ENCODE data around the gene UNC5A. TPM values are rescaled to one million over a fixed set of nuclear protein-coding genes. Genes with fewer than 3 reads are reported as not detected.

Gene UNC5A
- total RNA-seq, 1 donor from 2014 or later: not detected

DNA sequence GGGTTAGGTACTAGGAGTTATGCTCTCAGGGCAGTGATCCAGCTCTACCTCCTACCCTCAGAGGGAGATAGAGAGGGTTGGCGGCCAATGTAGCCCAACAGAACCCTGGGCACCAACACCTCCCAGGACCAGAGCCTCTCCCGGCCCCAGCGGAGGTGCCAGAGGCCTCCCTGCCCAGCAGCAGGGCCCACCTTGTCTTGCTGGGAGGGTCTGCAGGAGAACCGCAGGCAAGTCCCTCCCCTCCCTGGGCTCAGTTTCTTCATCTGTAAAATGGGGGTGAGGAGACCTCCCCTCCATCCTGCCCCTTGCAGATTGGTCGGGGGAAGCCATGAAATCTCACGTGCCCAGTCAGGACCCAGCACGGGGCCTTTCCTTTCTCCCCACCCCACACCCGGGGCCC is 54.4 kb downstream of the UNC5A start:
- no peak for DNase-seq (ENCODE audit: extremely low spot score, unreplicated experiment)
- Mint-ChIP-seq H3K27me3 (ENCODE audit: unreplicated experiment) (peaks cover 42% of the 10 kb centered on the region), H3K4me1 (ENCODE audit: unreplicated experiment) (no peaks in the 10 kb centered on the region), H3K27ac (ENCODE audit: unreplicated experiment) (no peak overlapping the region), H3K4me3 (ENCODE audit: unreplicated experiment) (no peak overlapping the region), H3K9me3 (ENCODE audit: unreplicated experiment) (no peaks in the 10 kb centered on the region), H3K36me3 (ENCODE audit: unreplicated experiment) (no peaks in the 10 kb centered on the region)
- TF ChIP-seq, protein P1, sequence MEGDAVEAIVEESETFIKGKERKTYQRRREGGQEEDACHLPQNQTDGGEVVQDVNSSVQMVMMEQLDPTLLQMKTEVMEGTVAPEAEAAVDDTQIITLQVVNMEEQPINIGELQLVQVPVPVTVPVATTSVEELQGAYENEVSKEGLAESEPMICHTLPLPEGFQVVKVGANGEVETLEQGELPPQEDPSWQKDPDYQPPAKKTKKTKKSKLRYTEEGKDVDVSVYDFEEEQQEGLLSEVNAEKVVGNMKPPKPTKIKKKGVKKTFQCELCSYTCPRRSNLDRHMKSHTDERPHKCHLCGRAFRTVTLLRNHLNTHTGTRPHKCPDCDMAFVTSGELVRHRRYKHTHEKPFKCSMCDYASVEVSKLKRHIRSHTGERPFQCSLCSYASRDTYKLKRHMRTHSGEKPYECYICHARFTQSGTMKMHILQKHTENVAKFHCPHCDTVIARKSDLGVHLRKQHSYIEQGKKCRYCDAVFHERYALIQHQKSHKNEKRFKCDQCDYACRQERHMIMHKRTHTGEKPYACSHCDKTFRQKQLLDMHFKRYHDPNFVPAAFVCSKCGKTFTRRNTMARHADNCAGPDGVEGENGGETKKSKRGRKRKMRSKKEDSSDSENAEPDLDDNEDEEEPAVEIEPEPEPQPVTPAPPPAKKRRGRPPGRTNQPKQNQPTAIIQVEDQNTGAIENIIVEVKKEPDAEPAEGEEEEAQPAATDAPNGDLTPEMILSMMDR (IDR thresholded peaks at IDR 0.05): no peak

DNA sequence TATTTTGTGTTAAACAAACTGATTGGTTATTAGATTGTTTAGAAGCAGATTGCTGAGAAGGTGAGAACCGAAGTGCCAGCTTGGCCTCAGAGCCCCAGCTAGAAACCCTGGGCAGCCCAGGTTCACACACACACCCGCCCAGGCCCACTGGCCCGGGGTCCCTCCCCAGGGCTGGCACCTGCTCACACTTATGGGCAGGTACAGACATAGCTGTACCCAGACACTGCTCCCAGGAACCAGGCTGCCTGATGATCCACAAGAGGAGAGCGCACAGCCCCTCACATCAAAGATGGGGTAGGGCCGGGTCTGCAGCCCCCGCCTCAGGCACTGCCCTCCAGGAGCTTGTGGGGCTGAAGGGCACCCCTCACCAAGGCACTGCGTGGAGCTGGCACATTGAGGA is 55.6 kb downstream of the UNC5A start:
- peaks cover 42% of the 10 kb centered on the region for H3K27me3 Mint-ChIP-seq (ENCODE audit: unreplicated experiment)
- no peaks in the 10 kb centered on the region for H3K4me1 Mint-ChIP-seq (ENCODE audit: unreplicated experiment)
- H3K27ac Mint-ChIP-seq (ENCODE audit: unreplicated experiment): no peak overlapping the region
- H3K36me3 Mint-ChIP-seq (ENCODE audit: unreplicated experiment): no peaks in the 10 kb centered on the region
- no peak for DNase-seq (ENCODE audit: extremely low spot score, unreplicated experiment)
- no peaks in the 10 kb centered on the region for H3K9me3 Mint-ChIP-seq (ENCODE audit: unreplicated experiment)
- TF ChIP-seq, protein P1 (IDR thresholded peaks at IDR 0.05): no peak
- no peak overlapping the region for H3K4me3 Mint-ChIP-seq (ENCODE audit: unreplicated experiment)

DNA sequence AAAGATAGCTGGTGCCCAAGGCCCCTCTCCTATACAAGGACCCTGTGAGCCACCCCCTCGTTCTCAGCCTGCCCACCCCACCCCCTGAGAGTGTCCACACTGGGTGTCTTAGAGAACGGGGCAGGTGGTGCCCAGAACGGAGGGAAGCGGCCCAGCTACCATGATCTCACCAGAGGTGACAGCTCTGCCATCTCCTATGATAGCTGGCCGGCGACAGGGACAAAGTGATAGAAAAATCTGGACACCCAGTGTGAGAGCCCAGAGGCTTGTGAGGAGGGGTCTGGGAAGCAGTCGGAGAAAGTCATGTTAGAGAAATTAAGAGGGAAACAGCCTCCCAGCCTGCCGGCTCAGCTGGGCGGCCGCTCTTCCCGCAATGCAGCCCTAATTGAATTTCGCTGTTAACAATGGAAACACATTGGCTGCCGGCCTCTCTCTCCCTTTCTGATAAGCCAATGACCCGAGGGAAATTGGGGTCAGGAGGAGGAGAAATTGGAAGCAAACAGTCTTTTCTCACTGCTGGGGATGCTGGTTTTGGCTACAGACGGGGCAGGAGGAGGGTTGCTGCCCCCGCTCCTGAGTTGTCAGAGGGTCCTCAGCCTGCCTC is 56.5 kb downstream of the UNC5A start:
- no peaks in the 10 kb centered on the region for H3K4me1 Mint-ChIP-seq (ENCODE audit: unreplicated experiment)
- H3K9me3 Mint-ChIP-seq (ENCODE audit: unreplicated experiment): no peaks in the 10 kb centered on the region
- no peak overlapping the region for H3K27ac Mint-ChIP-seq (ENCODE audit: unreplicated experiment)
- H3K36me3 Mint-ChIP-seq (ENCODE audit: unreplicated experiment): no peaks in the 10 kb centered on the region
- H3K4me3 Mint-ChIP-seq (ENCODE audit: unreplicated experiment): no peak overlapping the region
- peaks cover 42% of the 10 kb centered on the region for H3K27me3 Mint-ChIP-seq (ENCODE audit: unreplicated experiment)
- DNase-seq (ENCODE audit: extremely low spot score, unreplicated experiment): no peak
- TF ChIP-seq, protein P1 (IDR thresholded peaks at IDR 0.05): no peak

DNA sequence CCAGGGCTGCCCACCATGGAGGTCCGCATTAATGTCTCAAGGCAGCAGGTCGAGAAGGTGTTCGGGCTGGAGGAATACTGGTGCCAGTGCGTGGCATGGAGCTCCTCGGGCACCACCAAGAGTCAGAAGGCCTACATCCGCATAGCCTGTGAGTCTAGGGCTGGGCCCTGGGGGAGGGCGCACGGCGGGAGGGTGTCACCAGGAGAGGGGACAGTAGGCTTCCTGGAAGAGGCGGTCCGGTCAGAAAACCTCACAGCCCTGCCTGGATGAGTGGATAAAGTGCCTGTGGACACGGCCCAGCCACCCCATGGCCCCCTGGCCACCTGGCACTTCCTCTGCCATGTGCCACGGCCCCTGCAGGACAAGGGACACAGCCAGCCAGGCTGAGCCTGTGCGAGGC is 57.8 kb downstream of the UNC5A start:
- H3K27me3 Mint-ChIP-seq (ENCODE audit: unreplicated experiment): peaks cover 39% of the 10 kb centered on the region

DNA sequence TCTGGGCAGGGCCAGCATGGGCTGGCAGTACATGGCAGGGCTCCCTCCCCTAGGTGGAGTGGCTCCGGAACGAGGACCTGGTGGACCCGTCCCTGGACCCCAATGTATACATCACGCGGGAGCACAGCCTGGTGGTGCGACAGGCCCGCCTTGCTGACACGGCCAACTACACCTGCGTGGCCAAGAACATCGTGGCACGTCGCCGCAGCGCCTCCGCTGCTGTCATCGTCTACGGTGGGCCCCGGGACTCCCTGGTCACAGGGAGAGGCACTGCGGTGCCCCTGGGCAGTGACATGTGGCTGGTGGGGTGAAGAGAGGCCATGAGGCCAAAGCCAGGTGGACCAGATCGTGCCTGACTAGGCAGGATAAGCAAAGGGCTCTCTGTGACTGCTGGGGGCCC is 58.4 kb downstream of the UNC5A start:
- Mint-ChIP-seq H3K27ac (ENCODE audit: unreplicated experiment) (no peak overlapping the region), H3K9me3 (ENCODE audit: unreplicated experiment) (no peaks in the 10 kb centered on the region), H3K4me3 (ENCODE audit: unreplicated experiment) (no peak overlapping the region), H3K27me3 (ENCODE audit: unreplicated experiment) (peaks cover 39% of the 10 kb centered on the region), H3K36me3 (ENCODE audit: unreplicated experiment) (no peaks in the 10 kb centered on the region), H3K4me1 (ENCODE audit: unreplicated experiment) (no peaks in the 10 kb centered on the region)
- TF ChIP-seq, protein P1 (IDR thresholded peaks at IDR 0.05): no peak
- no peak for DNase-seq (ENCODE audit: extremely low spot score, unreplicated experiment)

More for the DNA sequence above, 57.8 kb downstream of the UNC5A start:
- no peak overlapping the region for H3K27ac Mint-ChIP-seq (ENCODE audit: unreplicated experiment)
- no peak for DNase-seq (ENCODE audit: extremely low spot score, unreplicated experiment)
- no peaks in the 10 kb centered on the region for H3K36me3 Mint-ChIP-seq (ENCODE audit: unreplicated experiment)
- TF ChIP-seq, protein P1 (IDR thresholded peaks at IDR 0.05): no peak
- H3K9me3 Mint-ChIP-seq (ENCODE audit: unreplicated experiment): no peaks in the 10 kb centered on the region
- H3K4me1 Mint-ChIP-seq (ENCODE audit: unreplicated experiment): no peaks in the 10 kb centered on the region
- no peak overlapping the region for H3K4me3 Mint-ChIP-seq (ENCODE audit: unreplicated experiment)

Measured in osteocyte (in vitro differentiated cells).